GM19455 (cell line): ENCODE results near the gene PPP1R2.
A peak's percentile ranks its signal among the peaks of the same experiment; 100 is the strongest.

Experiments
- ATAC-seq: cut with Tn5 transposase; IDR thresholded peaks from one replicate; pipeline ENCODE4 v1.9.1; 2021; ENCODE audit not compliant: unreplicated experiment

PPP1R2 gene

DNA sequence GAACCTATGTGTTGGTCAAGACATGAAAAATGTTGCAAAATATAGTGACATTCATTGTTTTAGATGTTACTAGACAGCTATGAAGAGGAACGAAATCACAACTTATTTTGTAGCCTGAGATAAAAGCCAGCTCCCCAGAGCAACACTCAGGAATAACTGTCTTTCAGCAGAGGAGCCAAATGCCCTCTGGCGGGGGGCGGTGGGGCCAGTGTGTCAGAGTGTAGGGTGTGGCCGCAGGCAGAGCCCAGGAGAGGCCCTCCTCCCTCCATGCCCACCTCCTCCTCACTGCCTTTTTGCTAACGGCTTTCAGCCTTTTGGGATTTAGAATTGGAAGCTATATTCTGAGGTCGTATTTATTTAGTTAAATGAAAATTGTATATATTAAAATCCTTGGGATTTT lies 23.7 kb upstream of the PPP1R2 start:
- no peak for ATAC-seq

DNA sequence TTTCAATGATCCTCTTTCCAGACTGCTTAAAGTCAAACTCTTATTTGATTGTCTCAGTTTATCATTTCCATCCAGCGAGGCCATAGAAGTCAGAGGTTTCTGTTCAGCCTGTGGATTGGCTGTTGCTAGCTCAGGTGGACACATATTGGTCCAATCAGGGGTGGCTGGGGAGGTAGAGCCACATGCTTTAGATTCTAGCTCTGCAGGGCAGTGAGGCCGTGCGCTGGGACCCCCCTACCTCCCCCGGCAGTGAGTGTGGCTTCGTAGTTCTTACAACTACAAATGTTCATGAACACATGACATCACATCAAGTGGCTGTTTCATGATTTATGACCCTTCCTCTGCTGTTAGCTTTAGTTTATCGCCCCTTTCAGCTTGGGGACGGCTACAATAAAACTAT lies 22.6 kb upstream of the PPP1R2 start:
- ATAC-seq, result no peak

DNA sequence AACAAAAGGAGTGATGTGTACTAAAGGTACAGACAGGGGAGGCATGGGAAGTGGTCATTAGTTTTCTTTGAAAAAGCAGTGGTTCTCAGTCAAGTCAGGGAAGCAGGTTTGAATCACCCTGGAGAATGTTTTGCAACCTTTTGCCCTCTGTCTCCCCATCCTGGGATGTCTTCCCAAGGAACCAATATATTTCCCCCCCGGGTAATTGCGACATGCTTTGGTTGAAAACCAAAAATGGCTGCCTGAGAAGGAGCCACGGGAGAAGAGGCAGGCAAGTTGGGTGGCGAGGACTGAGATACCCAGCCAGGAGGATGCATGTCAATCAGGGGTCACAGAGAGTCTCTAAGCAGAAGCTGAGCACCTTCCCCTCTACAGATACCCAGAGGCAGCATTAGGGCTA lies 20.2 kb upstream of the PPP1R2 start:
- ATAC-seq, result no peak

GRCh38 chr3:195559723-195560409 lies 16.7 kb upstream of the PPP1R2 start:
- ATAC-seq, result no peak

DNA sequence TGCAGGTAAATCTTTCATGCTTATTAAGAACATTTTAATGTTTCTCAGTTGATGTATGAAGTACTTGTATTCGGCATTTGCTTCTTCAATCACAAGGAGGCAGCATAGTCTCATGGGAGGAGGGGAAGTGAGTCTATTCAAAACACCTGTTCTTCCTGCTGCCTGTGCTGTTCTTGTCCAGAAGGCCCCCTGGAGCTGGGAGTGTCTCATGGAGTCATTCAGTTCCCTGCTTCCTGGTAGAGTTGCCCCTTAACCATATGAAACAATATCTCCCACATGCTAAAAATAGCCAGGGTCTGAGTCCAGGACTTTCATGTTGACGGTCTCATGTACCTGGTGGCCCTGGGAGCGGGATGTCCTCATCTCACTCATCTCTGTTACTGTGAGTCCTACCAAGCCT lies 15.5 kb upstream of the PPP1R2 start:
- no peak for ATAC-seq

DNA sequence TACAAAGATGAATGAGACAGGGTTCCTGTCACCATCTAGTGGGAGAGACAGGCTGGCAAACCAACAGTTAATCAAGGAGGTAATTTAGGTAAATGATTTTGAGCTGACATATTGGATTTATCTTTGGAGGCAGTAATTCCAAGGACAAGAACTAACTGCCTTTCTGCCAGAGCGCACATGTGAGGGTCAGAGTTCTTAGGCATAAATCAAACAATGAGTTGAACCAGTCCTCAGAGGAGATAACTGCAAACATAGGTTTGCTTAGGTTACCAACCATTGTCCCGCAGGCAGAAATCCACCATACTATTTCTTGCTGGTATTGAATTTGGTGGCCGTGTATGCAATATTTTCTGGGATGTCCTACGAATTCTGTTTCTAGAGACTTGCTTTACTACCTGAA lies 14.2 kb upstream of the PPP1R2 start:
- ATAC-seq, result no peak

- ATAC-seq, result no peak
Observed at GRCh38 chr3:195556390-195556789, 13.3 kb upstream of the PPP1R2 start.

DNA sequence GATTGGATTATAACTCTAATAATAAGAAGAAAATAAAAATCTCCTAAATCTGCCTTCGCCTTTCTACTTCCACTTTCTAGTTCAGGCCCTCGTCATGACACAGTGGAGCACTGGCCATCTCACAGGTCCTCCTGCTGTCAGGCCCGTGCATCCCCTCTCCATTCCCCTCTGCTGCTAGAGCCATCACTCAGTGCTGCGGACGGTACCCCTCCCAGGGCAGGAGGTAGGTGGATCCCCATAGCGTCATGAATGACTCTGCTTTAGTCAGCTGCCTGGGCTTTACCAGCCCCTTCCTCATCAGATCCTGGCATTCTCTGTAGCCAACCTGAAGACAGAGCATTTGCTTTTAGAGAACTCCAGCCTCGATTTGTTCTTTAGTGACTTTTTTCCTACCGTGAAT lies 12.0 kb upstream of the PPP1R2 start:
- ATAC-seq, result no peak

DNA sequence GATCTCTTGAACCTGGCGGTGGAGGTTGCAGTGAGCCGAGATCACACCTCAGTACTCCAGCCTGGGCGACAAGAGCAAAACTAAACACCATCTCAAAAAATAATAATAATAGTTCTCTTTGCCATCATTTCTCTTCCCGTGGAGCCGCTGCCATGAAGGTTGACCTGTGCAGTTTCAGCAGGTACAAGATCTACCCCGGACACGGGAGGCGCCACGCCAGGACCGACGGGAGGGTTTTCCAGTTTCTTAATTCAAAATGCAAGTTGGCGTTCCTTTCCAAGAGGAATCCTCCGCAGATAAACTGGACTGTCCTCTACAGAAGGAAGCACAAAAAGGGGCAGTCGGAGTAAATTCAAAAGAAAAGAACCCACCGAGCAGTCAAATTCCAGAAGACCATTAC lies 11.3 kb upstream of the PPP1R2 start:
- ATAC-seq, result no peak

DNA sequence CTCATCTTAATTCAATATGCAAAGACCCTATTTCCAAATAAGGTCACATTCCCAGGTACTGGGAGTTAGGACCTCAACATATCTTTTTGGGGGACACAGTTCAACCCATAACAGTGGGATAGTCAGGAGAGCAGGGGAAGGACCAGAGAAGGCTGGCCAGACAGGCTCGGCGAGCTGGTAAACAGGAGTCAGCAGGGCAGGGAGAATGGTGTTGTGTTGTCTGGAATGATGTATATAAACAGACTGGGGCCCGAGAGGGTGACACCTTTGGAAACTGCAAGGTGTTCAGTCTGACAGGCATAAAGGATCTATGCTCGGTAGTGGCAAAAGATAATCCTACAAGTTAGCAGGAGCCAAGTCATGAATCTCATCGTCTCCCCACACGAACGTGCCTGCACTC lies 10.1 kb upstream of the PPP1R2 start:
- no peak for ATAC-seq

GRCh38 chr3:195551381-195551978 lies 8.4 kb upstream of the PPP1R2 start:
- ATAC-seq, result no peak

- no peak for ATAC-seq
Observed at GRCh38 chr3:195550723-195551122, 7.6 kb upstream of the PPP1R2 start.

DNA sequence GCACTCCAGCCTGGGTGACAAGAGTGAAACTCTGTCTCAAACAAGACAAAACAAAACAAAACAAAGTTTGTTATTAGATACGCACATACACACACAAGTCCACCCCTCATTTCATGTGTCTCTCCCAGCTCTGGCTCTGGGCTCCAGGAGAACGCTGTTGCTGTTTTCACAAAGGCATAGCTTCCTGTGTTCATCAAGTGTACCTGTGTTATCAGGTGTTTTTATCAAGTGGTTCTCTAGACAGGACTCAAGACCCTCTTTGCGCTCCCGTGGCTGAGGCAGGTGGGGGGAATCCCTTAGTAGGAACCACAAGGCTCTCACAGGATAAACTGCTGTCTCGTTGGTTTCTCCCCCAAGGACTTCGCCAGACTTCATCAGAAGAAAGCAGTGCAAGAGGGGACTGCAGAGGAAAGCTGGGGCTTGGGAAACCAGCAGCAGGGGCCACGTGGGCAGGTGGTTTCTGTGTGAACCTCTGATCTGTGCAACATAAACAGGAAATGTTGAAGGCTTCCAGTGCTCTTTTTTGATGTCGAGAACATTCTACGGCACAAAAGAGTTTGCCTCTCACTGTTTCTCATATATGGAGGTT lies 6.9 kb upstream of the PPP1R2 start:
- ATAC-seq, result no peak

DNA sequence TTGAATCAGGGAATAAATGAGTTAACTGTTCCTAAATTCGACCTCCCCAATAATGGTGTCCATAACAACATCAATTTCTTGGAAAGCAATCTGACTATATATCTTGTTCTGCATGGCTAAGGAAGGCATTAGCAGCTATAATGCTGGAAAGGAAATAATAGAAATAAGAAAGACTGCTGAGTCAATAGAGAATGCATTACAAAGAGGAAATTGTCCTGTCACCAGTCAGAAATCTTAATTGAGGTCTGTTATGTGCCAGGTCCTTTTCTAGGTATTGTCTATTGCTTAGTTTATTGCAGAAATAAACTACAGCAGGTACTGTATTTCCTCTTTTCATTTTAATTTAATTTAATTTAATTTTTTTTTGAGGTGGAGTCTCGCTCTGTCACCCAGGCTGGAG lies 5.9 kb upstream of the PPP1R2 start:
- no peak for ATAC-seq

DNA sequence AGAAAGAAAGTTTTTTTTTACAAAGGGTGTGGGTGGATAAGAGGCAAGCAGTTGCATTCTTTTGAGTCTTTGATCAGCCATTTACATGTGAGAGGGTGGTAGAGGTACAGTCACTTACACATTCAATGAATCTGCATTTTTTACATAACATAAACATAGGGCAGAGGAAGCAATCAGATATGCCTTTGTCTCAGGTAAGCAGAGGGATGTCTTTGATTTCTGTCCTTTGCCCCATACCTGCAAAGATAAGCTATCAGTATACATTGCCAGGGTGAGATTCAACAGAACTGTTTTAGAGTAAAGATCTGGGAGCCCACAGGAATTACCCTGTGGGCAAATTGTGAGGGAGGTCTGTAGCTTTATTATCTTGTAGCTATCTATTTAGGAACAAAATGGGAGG lies 5.4 kb upstream of the PPP1R2 start:
- no peak for ATAC-seq

GRCh38 chr3:195548006-195548405 lies 4.9 kb upstream of the PPP1R2 start:
- ATAC-seq, result no peak

DNA sequence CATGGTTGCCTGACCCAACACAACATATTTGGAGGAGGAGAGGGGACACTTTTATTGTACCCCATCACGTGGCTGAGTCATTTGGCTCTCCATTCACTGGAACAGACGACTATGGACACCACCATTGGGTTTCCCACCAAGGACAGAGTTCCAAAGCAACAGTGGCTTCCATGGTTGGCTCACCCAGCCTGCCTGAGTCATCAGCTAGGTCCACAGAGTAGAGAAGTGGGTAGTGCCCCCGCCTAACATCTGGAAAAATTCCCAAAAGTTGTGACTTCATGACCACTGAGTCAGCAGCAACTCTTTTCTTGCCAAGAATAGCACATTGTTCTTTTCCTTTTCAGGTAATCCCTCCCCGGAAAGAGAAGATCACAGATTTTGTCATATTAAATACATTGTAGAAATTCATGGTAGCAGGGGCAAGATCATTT lies 3.0 kb upstream of the PPP1R2 start:
- ATAC-seq, result no peak

DNA sequence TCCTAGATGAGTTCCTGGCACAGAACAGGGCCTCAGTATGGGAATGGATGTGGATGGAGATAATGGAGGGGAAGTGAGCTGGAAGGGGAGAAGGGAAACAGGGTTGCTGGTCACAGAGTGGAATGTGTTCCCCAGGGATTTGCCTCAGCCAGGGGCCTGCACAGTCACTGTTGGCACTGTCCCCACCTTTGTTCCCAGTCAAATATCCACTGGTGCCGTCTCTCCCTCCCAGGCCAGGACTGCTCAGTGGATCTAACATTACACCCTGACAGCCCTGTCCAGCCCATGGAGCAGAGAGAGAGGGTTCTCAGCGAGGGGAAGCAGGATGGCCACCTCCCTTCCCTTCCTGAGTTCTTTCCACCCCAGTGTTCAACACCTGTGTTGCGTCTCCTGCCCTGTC lies 1.5 kb upstream of the PPP1R2 start:
- ATAC-seq, result no peak

- ATAC-seq, result no peak
Observed at GRCh38 chr3:195544230-195544536, 1.1 kb upstream of the PPP1R2 start.

- peak; percentile 12 for ATAC-seq
Observed at GRCh38 chr3:195543500-195544229, 540 bp upstream of the PPP1R2 start.

GRCh38 chr3:195542316-195542697 lies 818 bp downstream of the PPP1R2 start:
- no peak for ATAC-seq

GRCh38 chr3:195540511-195540910 lies 2.6 kb downstream of the PPP1R2 start:
- ATAC-seq, result no peak
